ENCODE results near the gene AP5Z1.

AP5Z1 gene

GRCh38 chr7:4803397-4804241 is 28.2 kb downstream of the AP5Z1 start:
- peak; percentile 60 for DNase-seq (ENCODE audit: low spot score)

DNA sequence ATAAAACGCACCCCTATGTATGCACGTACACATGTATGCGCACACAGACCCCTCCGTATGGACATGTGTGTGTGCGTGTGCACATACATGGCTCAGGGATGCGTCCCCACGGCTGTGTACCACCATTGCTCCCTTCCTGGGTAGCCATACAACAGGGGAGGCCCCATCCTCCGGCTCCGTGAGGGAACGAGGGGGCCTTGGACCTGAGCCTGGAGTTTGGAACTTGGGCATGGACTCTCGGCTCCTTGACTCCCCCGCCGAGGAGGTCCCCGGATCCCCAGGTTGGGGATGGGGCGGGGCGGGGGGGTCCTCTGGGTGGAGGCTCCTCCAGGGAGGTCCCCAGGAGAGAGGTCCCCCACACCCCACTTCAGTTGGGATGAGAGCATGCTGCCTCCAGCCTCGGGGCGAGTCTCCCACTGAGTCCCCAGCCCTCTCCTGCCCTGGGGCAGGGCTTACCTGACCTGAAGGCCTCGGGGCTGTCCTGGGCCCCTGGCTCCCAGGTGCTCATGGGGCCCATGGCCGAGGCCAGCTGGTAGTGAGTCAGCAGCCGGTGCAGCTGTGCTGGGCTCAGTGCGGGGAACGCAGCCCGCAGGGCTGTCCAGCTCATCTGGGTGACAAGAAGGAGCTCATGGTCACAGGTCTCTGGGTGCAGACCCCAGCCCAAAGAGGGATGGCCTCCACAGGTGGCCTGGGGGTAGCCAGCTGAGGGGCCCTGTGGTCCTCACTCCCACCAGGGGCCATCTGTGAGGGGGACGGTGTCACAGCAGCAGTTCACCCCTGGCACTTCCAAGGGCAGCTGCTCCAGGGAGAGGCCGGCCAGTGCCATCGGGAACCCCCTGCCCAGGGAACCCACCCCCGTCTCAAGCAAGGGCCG is 29.9 kb downstream of the AP5Z1 start:
- no peak for DNase-seq (ENCODE audit: low spot score)

DNA sequence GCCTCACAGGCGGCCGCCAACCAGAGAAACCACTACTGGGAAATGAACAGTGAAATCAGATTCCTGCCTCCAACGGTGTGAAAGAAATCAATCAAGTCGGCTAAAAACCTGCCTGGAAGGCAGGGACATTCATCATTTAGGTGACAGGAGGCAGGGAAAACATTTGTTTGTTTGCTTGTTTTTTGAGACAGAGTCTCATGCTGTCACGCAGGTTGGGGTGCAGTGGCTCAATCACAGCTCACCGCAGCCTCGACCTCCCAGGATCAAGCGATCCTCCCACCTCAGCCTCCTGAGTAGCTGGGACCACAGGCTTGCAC is 30.5 kb downstream of the AP5Z1 start:
- no peak for DNase-seq (ENCODE audit: low spot score)

- no peak for DNase-seq (ENCODE audit: low spot score)
Observed at GRCh38 chr7:4806983-4807597, 31.7 kb downstream of the AP5Z1 start.

GRCh38 chr7:4807598-4808016 is 32.2 kb downstream of the AP5Z1 start:
- no peak for DNase-seq (ENCODE audit: low spot score)

DNA sequence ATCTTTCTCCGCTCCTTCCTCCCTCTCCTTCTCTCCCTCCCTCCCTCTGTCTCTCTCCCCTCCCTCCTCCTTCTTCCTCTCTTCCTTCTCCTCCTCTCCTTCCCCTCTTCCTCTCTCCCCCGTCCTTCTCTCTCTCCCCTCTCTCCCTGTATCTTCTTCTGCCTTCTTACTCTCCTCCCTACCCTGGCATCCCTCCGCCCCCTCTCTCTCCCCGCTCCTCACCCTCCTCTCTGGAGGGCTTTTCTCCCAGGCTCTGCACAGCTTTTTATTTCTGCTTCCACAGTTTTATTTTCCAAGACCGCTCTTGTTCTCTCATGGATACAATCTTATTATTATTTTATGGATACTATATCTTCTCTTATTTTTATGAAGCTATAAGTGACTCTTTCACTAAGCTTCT is 32.6 kb downstream of the AP5Z1 start:
- no peak for DNase-seq (ENCODE audit: low spot score)

DNA sequence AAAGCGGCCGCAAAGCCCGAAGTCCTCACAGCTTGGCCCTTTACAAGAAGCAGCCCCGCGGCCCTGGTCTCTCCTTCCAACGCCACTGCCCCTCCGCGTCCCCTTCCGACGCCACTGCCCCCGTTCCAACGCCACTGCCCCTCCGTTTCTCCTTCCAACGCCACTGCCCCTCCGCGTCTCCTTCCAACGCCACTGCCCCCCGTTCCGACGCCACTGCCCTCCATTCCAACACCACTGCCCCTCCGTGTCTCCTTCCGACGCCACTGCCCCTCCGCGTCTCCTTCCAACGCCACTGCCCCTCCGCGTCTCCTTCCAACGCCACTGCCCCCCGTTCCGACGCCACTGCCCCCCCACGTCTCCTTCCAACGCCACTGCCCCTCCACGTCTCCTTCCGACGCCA is 33.1 kb downstream of the AP5Z1 start:
- DNase-seq (ENCODE audit: low spot score) = no peak

DNA sequence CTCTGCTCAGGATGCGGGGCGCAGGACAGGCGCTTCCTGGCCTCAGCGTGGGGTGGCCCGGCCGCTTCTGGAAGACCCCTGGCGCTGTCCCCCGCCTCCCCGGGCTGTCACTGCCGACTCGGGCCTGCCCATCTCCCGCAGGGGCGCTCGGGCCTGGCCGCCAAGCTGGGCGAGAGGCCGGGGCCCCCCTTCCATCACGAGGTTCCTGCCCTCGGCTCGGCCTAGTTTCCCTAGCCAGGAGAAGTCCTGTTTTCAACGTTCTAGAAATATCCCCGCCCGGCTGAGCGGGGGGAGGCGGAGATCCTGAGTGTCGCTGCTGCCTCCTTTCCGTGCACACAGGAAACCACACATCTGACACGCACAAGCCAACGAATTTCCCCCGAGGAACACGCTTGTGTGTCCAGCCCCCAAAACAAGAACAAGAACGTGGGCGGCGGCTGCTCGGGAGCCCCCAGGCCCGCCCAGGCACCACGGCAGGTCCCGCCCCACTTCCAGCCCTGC is 33.7 kb downstream of the AP5Z1 start:
- no peak for DNase-seq (ENCODE audit: low spot score)

DNA sequence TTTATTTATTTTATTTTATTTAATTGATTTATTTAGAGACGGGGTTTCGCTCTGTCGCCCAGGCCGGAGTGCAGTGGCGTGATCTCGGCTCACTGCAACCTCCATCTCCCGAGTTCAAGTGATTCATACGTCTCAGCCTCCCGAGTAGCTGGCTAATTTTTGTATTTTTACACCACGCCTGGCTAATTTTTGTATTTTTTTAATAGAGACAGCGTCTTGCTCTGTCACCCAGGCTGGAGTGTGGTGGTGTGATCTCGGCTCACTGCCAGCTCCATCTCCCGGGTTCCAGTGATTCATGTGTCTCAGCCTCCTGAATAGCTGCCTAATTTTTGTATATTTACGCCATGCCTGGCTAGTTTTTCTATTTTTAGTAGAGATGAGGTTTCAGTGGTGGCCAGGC is 34.2 kb downstream of the AP5Z1 start:
- DNase-seq (ENCODE audit: low spot score) = no peak

DNA sequence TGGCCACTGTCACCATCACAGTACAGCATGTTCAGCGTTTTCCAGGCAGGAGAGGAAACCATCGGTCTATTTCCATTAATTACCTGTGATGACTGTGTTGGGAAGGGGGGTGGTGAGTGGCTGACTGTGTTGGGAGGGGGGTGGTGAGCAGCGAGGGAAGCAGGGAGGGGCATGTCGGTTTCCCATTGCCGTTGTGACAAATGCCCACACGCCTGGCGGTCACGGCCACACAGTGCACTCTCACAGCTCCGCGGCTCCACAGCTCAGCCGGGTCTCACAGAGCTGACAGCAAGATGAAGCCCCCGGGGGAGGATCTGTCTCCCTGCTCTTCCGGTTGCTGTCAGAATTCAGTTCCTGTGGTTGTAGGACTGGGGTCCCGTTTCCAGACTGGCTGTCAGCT is 39.0 kb downstream of the AP5Z1 start:
- no peak for DNase-seq (ENCODE audit: low spot score)

DNA sequence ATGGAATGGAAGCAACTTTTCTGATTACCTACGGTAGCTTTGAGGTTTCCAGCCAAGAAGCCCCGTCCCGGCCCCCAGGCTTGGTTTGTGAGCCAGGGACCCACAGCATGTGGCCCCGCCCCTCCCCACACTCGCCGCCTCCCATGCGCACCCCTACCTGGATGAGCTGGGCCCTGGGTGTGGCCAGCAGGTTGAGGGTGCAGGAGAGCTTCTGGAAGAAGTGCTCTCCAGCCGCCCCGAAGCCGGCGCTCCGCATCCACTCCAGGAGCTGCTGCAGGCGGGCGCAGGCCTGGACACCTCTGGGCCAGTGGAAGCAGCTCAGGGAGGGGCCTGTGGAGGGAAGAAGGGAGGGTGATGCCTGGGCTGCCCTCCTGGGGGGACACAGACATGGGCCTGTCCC is 39.7 kb downstream of the AP5Z1 start:
- DNase-seq (ENCODE audit: low spot score) = no peak

GRCh38 chr7:4815609-4816418 is 40.4 kb downstream of the AP5Z1 start:
- no peak for DNase-seq (ENCODE audit: low spot score)

GRCh38 chr7:4816419-4817080 is 41.1 kb downstream of the AP5Z1 start:
- no peak for DNase-seq (ENCODE audit: low spot score)

GRCh38 chr7:4817178-4817901 is 41.9 kb downstream of the AP5Z1 start:
- DNase-seq (ENCODE audit: low spot score) = no peak

- DNase-seq (ENCODE audit: low spot score) = no peak
Observed at GRCh38 chr7:4818000-4818794, 42.8 kb downstream of the AP5Z1 start.

GRCh38 chr7:4819560-4820404 is 44.4 kb downstream of the AP5Z1 start:
- no peak for DNase-seq (ENCODE audit: low spot score)

DNA sequence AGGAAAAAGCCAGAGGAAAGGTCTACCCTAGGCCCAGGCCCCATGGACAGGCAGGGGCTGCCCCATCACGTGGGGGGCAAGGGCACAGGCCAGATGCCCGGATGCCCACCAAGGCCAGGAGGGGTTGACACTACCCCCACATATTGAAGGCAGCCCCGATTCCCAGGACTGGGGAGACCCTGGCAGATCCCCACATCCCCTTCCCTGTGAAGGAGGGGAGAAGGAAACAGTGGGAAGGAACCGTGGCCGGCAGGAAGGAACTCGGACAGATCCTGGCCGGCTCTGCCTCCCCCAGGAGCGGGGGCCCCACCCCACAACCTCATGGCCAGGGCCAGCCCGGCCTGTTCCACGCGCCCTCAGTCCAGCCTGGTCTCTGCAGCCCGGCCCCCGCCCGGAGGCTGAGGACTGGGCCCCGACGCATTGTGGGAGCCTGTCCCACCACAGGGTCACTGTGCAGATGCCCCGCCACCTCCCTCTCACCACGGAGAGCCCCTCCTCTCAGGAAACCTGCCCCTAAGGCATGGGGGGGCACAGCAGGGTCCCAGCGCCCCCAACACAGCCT is 45.1 kb downstream of the AP5Z1 start:
- DNase-seq (ENCODE audit: low spot score) = no peak

- DNase-seq (ENCODE audit: low spot score) = no peak
Observed at GRCh38 chr7:4820967-4821471, 45.6 kb downstream of the AP5Z1 start.

All from HuH-7.5 (cell line).